Adrenal gland (tissue), 12 donors: ENCODE data around the gene CAPN7. TPM values are rescaled to one million over a fixed set of nuclear protein-coding genes. Genes with fewer than 3 reads are reported as not detected.

Experiments used
- DNase-seq, 7 donors: peaks; one replicate each; pipeline ENCODE4 v3.0.0-alpha.2; 2019 to 2020
- H3K27ac ChIP-seq, 5 donors: fragments of 200-600 bp; sonication (generic) in 4 of 5; 1 replicate in 3 of 5; 2 replicates in 2 of 5; pipeline versions ENCODE4 v1.5.1 to v1.8.0; 2016 to 2020; ENCODE audit warnings: mild to moderate bottlenecking in 1 of 5
- H3K27me3 ChIP-seq: fragments of 200-600 bp; 2 replicates; pipeline ENCODE4 v1.8.0; 2021
- H3K36me3 ChIP-seq, 2 donors: fragments of 200-600 bp; replicated peaks in 1 of 2; 1 replicate in 1 of 2; 2 replicates in 1 of 2; pipeline versions ENCODE4 v1.5.1 to v1.8.0; 2018 to 2022
- H3K4me1 ChIP-seq, 2 donors: fragments of 200-600 bp; replicated peaks in 1 of 2; 1 replicate in 1 of 2; 2 replicates in 1 of 2; pipeline versions ENCODE4 v1.5.1 to v1.8.0; 2018 to 2021
- H3K4me3 ChIP-seq, 4 donors: fragments of 200-600 bp; sonication (generic) in 3 of 4; one replicate each; pipeline ENCODE4 v1.5.1; 2016 to 2018
- H3K9me3 ChIP-seq, 3 donors: fragments of 200-600 bp; sonication (generic) in 1 of 3; replicated peaks in 1 of 3; 1 replicate in 2 of 3; 2 replicates in 1 of 3; pipeline versions ENCODE4 v1.5.1 to v1.8.0; 2016 to 2021
- POLR2A ChIP-seq, 2 donors: fragments of 450-650 bp; IDR thresholded peaks; one replicate each; pipeline ENCODE4 v1.6.1; 2017; ENCODE audit warnings: antibody characterized with exemption in 2 of 2, mild to moderate bottlenecking in 2 of 2, moderate library complexity in 1 of 2
- WGBS, 4 donors: extraction: QIAGEN DNeasy Blood & Tissue Kit in 2 of 4; methylation state at CpG; one replicate each; pipeline versions ENCODE4 v1.1.5 to v1.1.7; 2013 to 2017; 5-methylcytosine and 5-hydroxymethylcytosine counted together
- intact Hi-C, 2 donors: fragments of 100-400 bp; cut with DNase I; formaldehyde crosslinking; loops; one replicate each; pipeline versions ENCODE4 v1.14.1 to v1.15.0; 2022 to 2023
- polyA plus RNA-seq, 3 donors: library from polyadenylated mRNA; stranded (reverse); fragments of 200-250 nt in 2 of 3; fragments of 350-450 nt in 1 of 3; fragmentation: Illumina TruSeq in 1 of 3; extraction: RNeasy Lipid Tissue Mini Kit (QIAGEN cat#74804) in 1 of 3; gene quantifications; one replicate each; pipeline ENCODE4 v1.2.3, GENCODE V29; 2013 to 2014
- total RNA-seq, 9 donors: library from RNA; depleted of rRNA in 4 of 9; stranded (reverse); fragments of >200 nt in 4 of 9; fragments of 120-200 nt in 1 of 9; fragmentation: NEBNext Ultra II Directional in 1 of 9; extraction: Animal tissue kit (Norgen Biotek cat#: 25700) in 1 of 9; gene quantifications; one replicate each; pipeline versions ENCODE4 v1.1.0 to v1.2.4, GENCODE V29; 2013 to 2023
- TF ChIP-seq, protein P1 (sequence below), 6 experiments: fragments of 450-650 bp in 4 of 6; fragments of 200-600 bp in 2 of 6; sonication (generic) in 1 of 6; IDR thresholded peaks; 1 replicate in 5 of 6; 2 replicates in 1 of 6; pipeline versions ENCODE4 v1.5.1 to v1.8.0; 2016 to 2021; ENCODE audit warnings: antibody characterized with exemption in 6 of 6, mild to moderate bottlenecking in 2 of 6, moderate library complexity in 1 of 6
- donor health status: healthy with polysubstance abuse.
- donor health status: Bipolar disorder and iron deficiency.
- donor health status: DM: yes; HTN: yes; CAD: no.
- donor health status: DM: no; HTN: no; CAD: no.
- donor health status: DM: no; HTN: no; CAD: no.
- donor health status: DM: yes; HTN: yes; CAD: no.

The CAPN7 gene
- total and polyA plus RNA-seq, 12 donors: 14.4 to 54.9 (median 36.5) TPM

DNA sequence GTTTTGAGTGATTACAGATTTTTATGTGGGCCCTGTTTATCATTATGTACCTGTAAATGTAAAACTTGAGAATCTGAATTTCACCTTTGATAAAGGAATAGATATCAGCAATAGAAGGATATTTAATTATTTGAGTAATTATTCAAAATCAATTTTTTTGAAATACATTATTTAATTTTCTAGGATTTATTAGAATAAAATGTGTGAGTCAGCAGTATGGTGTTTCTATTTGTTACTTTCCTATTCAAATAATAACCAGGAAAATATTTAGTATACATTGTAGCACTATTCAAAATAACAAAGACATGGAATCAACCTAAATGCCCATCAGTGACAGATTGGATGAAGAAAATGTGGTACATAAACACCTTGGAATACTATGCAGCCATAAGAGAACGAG lies 22.1 kb downstream of the CAPN7 start:
- Histone ChIP-seq H3K27me3 (no peaks in the 10 kb centered on the region), H3K4me1 (peaks cover 5 to 20% of the 10 kb centered on the region in 2 donors), H3K27ac (no peak overlapping the region), H3K4me3 (no peak overlapping the region), H3K36me3 (peaks cover 0 to 68% of the 10 kb centered on the region in 2 donors), H3K9me3 (no peaks in the 10 kb centered on the region)
- intact Hi-C loops: loop anchor here in 1 of 2 donors (10.0 kb wide), 1 partner anchor 357 kb away; no protein-coding TSS in a partner anchor
- 88 to 97% (median 95%) methylated on average over 1 of the region's 1 CpG for WGBS, 4 donors
- no peak for TF ChIP-seq POLR2A (IDR thresholded peaks at IDR 0.05)
- TF ChIP-seq, protein P1, sequence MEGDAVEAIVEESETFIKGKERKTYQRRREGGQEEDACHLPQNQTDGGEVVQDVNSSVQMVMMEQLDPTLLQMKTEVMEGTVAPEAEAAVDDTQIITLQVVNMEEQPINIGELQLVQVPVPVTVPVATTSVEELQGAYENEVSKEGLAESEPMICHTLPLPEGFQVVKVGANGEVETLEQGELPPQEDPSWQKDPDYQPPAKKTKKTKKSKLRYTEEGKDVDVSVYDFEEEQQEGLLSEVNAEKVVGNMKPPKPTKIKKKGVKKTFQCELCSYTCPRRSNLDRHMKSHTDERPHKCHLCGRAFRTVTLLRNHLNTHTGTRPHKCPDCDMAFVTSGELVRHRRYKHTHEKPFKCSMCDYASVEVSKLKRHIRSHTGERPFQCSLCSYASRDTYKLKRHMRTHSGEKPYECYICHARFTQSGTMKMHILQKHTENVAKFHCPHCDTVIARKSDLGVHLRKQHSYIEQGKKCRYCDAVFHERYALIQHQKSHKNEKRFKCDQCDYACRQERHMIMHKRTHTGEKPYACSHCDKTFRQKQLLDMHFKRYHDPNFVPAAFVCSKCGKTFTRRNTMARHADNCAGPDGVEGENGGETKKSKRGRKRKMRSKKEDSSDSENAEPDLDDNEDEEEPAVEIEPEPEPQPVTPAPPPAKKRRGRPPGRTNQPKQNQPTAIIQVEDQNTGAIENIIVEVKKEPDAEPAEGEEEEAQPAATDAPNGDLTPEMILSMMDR (IDR thresholded peaks at IDR 0.05): no peak
- no peak for DNase-seq

DNA sequence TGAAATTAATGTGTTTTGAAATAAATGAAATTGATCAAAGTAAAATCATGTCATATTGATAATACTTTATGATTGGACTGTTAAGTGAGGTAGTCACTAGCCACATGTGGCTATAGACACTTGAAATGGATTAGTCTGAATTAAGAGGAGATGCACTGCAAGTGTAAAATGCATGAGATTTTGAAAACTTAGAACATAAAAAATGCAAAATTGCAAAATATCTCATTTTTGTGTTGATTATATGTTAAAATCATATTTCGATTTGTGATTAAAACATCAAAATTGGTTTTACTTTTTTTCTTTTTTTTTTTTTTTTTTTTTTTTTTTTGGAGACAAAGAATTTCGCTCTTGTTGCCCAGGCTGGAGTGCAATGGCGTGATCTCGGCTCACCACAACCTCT lies 23.2 kb downstream of the CAPN7 start:
- Histone ChIP-seq H3K4me3 (no peak overlapping the region), H3K9me3 (no peaks in the 10 kb centered on the region), H3K36me3 (peaks cover 0 to 68% of the 10 kb centered on the region in 2 donors), H3K27me3 (no peaks in the 10 kb centered on the region), H3K4me1 (peaks cover 7 to 23% of the 10 kb centered on the region in 2 donors), H3K27ac (no peak overlapping the region)
- TF ChIP-seq, protein P1 (IDR thresholded peaks at IDR 0.05): no peak
- TF ChIP-seq POLR2A (IDR thresholded peaks at IDR 0.05): no peak
- DNase-seq: no peak
- intact Hi-C loops: loop anchor here in 1 of 2 donors (10.0 kb wide), 1 partner anchor 356 kb away; no protein-coding TSS in a partner anchor
- 91 to 97% (median 95%) methylated on average over 4 of the region's 4 CpGs for WGBS, 4 donors

DNA sequence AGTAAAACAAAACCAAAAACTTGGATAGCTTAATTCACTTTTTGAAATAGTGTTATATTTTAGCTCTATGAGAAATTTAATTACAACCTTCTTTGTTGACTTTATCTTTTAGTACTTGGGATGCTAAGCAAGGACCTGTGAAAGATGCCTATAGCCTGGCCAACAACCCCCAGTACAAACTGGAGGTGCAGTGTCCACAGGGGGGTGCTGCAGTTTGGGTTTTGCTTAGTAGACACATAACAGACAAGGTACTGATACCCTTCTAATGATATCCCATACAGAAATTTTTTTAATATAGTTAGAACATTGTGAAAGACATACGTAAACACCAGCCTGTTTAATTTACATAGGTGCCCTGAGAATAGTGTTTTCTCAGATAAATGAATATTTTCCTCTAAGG lies 35.3 kb downstream of the CAPN7 start:
- 87 to 91% (median 89%) methylated on average over 1 of the region's 1 CpG for WGBS, 4 donors
- H3K4me3 ChIP-seq: no peak overlapping the region
- H3K4me1 ChIP-seq: no peaks in the 10 kb centered on the region
- peak in 4 of 7 donors; percentile 40 to 59 (median 48) for DNase-seq
- H3K27me3 ChIP-seq: no peaks in the 10 kb centered on the region
- no peak for TF ChIP-seq POLR2A (IDR thresholded peaks at IDR 0.05)
- TF ChIP-seq, protein P1 (IDR thresholded peaks at IDR 0.05): peak in 5 of 6 experiments; percentile 22 to 42 (median 39)
- H3K36me3 ChIP-seq: peaks cover 0 to 66% of the 10 kb centered on the region in 2 donors
- intact Hi-C loops: no loop called here
- H3K27ac ChIP-seq: no peak overlapping the region
- no peaks in the 10 kb centered on the region for H3K9me3 ChIP-seq

DNA sequence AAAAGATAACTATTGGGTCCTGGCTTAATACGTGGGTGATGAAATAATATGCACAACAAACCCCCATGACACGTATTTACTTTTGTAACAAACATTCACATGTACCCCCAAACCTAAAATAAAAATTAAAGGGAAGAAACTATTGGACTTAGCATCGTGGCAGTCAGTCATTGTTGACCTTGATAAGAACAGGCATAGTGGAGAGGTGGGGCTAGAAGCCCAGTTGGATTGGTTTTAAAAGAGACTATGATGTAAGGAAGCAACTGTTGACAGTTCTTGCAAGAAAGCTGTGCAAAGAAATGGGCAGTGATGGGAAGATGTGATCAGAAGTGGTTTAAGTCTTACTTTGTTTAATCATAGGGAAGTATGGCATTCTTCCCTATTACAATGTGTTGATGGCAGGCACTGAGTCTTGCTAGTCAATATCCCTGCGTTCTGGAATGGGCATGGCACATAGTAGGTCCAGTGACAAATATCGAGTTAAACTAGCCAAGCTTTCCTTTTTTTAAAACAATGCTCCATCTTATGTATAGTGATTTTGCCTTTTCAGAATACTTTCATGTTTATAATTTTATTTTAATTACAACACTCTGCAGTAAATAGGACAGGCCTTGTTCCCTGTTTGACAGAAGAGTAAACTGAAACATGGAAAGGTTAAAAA lies 37.9 kb downstream of the CAPN7 start:
- TF ChIP-seq POLR2A (IDR thresholded peaks at IDR 0.05): no peak
- TF ChIP-seq, protein P1 (IDR thresholded peaks at IDR 0.05): no peak
- H3K27me3 ChIP-seq: no peaks in the 10 kb centered on the region
- peaks cover 0 to 79% of the 10 kb centered on the region in 2 donors for H3K36me3 ChIP-seq
- DNase-seq: no peak
- intact Hi-C loops: no loop called here
- no peaks in the 10 kb centered on the region for H3K4me1 ChIP-seq
- H3K27ac ChIP-seq: no peak overlapping the region
- H3K4me3 ChIP-seq: no peak overlapping the region
- no peaks in the 10 kb centered on the region for H3K9me3 ChIP-seq
- WGBS, 4 donors: 69 to 82% (median 76%) methylated on average over 5 of the region's 5 CpGs
